K562 (cell line): Measurements from ENCODE around the gene DCP2. TPM values are rescaled to one million over a fixed set of nuclear protein-coding genes. Genes with fewer than 3 reads are reported as not detected.
A peak's percentile ranks its signal among the peaks of the same experiment; 100 is the strongest.

Experiments used
- ATAC-seq: fragments of 200-7000 bp; cut with Tn5 transposase; 3 replicates; pipeline ENCODE4 v1.9.1; 2020; ENCODE audit warnings: moderate library complexity
- BruUV-seq: library from RNA; stranded (reverse); fragments of 400-500 nt; replicated peaks from 2 replicates; lab custom pipeline; 2021; lab: Mats Ljungman, UMichigan
- CTCF ChIA-PET: fragments of 300-600 bp; formaldehyde crosslinking; extraction: SDS; loops from one replicate; lab custom pipeline; 2021; ENCODE audit warnings: low intra/inter-chr PET ratio; lab: Yijun Ruan, JAX
- POLR2A ChIA-PET: fragments of 300-600, 350-650 bp; sonication (Branson Sonifier 250); formaldehyde crosslinking; extraction: SDS; loops from one replicate; lab custom pipeline; 2021; ENCODE audit warnings: antibody characterized with exemption, inconsistent platforms; lab: Yijun Ruan, JAX
- DNase-seq, 4 experiments: peaks; one replicate each; pipeline versions ENCODE4 v3.0.0 to v3.0.0-alpha.2; 2011 to 2018; ENCODE audit warnings: low spot score in 3 of 4, mixed read lengths in 3 of 4; ENCODE audit errors: extremely low read depth in 1 of 4
- FAIRE-seq: peaks from 2 replicates; lab custom pipeline; 2011; peaks lifted over from hg19 to GRCh38; lab: Jason Lieb, UNC
- H2AFZ ChIP-seq: 2 replicates; pipeline ENCODE4 v1.6.0; 2011; ENCODE audit warnings: low read depth, low read length, control low read depth, inconsistent platforms
- H3K27ac ChIP-seq: fragments of 200-600 bp; 3 replicates; pipeline ENCODE4 v1.8.0; 2011; ENCODE audit warnings: low read depth, mild to moderate bottlenecking, control low read depth, inconsistent platforms, low read length, moderate library complexity, mixed read lengths; ENCODE audit errors: extremely low read depth
- H3K27me3 ChIP-seq, 2 experiments: fragments of 300-600 bp in 1 of 2; 2 replicates in 1 of 2; 3 replicates in 1 of 2; pipeline versions ENCODE4 v1.6.0 to v1.8.0; 2011; ENCODE audit warnings: inconsistent platforms in 2 of 2, low read length in 2 of 2, mild to moderate bottlenecking in 1 of 2, mixed read lengths in 1 of 2, moderate library complexity in 1 of 2; ENCODE audit not compliant: control insufficient read depth in 2 of 2, insufficient read depth in 2 of 2
- H3K36me3 ChIP-seq: fragments of 300-600 bp; 3 replicates; pipeline ENCODE4 v1.8.0; 2011; ENCODE audit warnings: mild to moderate bottlenecking, low read length, inconsistent platforms; ENCODE audit not compliant: control insufficient read depth, insufficient read depth
- H3K4me1 ChIP-seq, 2 experiments: fragments of 200-600 bp in 1 of 2; replicated peaks in 1 of 2; 2 replicates in 1 of 2; 3 replicates in 1 of 2; pipeline versions ENCODE4 v1.5.1 to v1.8.0; 2011; ENCODE audit warnings: inconsistent platforms in 2 of 2, low read length in 2 of 2, mild to moderate bottlenecking in 1 of 2, mixed read lengths in 1 of 2, moderate library complexity in 1 of 2; ENCODE audit not compliant: control insufficient read depth in 2 of 2, insufficient read depth in 2 of 2
- H3K4me2 ChIP-seq: 2 replicates; pipeline ENCODE4 v1.6.1; 2011; ENCODE audit warnings: low read length, control low read depth, inconsistent platforms, mixed read lengths; ENCODE audit not compliant: insufficient read depth
- H3K4me3 ChIP-seq: fragments of 200-600 bp; sonication (generic), shearing (Covaris generic); 2 replicates; pipeline ENCODE4 v1.5.1; 2016; ENCODE audit warnings: control low read depth, inconsistent platforms
- H3K79me2 ChIP-seq: fragments of 200-600 bp; 3 replicates; pipeline ENCODE4 v1.8.0; 2011; ENCODE audit warnings: low read length, inconsistent platforms; ENCODE audit not compliant: control insufficient read depth, insufficient read depth
- H3K9ac ChIP-seq, 2 experiments: 2 replicates each; pipeline versions ENCODE4 v1.6.0 to v1.6.1; 2011; ENCODE audit warnings: low read depth in 2 of 2, low read length in 2 of 2, control low read depth in 1 of 2, inconsistent platforms in 1 of 2, mild to moderate bottlenecking in 1 of 2, mixed read lengths in 1 of 2; ENCODE audit not compliant: insufficient read depth in 1 of 2
- H3K9me1 ChIP-seq: one replicate; pipeline ENCODE4 v1.6.0; 2011; ENCODE audit warnings: inconsistent platforms, mild to moderate bottlenecking, low read length, moderate library complexity; ENCODE audit not compliant: control insufficient read depth, insufficient read depth
- H3K9me3 ChIP-seq: replicated peaks from 2 replicates; pipeline ENCODE4 v1.5.1; 2011; ENCODE audit warnings: low read depth, low read length, inconsistent platforms; ENCODE audit not compliant: control insufficient read depth, insufficient read depth
- H4K20me1 ChIP-seq: replicated peaks from 2 replicates; pipeline ENCODE4 v1.6.1; 2011; ENCODE audit warnings: low read length, inconsistent platforms, mixed read lengths; ENCODE audit not compliant: control insufficient read depth, insufficient read depth
- CBFA2T3 ChIP-seq: fragments of 450-650 bp; IDR thresholded peaks from 2 replicates; pipeline ENCODE4 v1.6.1; 2017
- HNRNPLL ChIP-seq: fragments of 200-400 bp; formaldehyde crosslinking; IDR thresholded peaks from 2 replicates; pipeline ENCODE4 v1.6.1; 2017; ENCODE audit warnings: low read length, low read depth, mild to moderate bottlenecking; ENCODE audit not compliant: poor library complexity, severe bottlenecking
- MYC ChIP-seq, 2 experiments: fragments of 250-450 bp in 1 of 2; sonication (Bioruptor Pico) in 1 of 2; IDR thresholded peaks; 2 replicates each; pipeline versions ENCODE4 v1.5.1 to v1.6.1; 2012 to 2021; ENCODE audit warnings: low read depth in 2 of 2, borderline replicate concordance in 1 of 2, improper control_type of control experiment in 1 of 2, low read length in 1 of 2, mild to moderate bottlenecking in 1 of 2, moderate library complexity in 1 of 2
- RBBP5 ChIP-seq: fragments of 200-600 bp; sonication (generic); IDR thresholded peaks from 2 replicates; pipeline ENCODE4 v1.6.1; 2012; ENCODE audit warnings: borderline replicate concordance, mild to moderate bottlenecking, low read length, control low read depth, inconsistent platforms; ENCODE audit not compliant: insufficient read depth, poor library complexity, severe bottlenecking
- RBM34 ChIP-seq: fragments of 200-400 bp; formaldehyde crosslinking; IDR thresholded peaks from 2 replicates; pipeline ENCODE4 v1.6.1; 2018; ENCODE audit warnings: low read length, borderline replicate concordance; ENCODE audit not compliant: insufficient read depth
- SETDB1 ChIP-seq: IDR thresholded peaks from one replicate; pipeline ENCODE4 v1.6.1; 2012; ENCODE audit warnings: low read length, control low read depth, inconsistent platforms
- SIX5 ChIP-seq, 2 experiments: IDR thresholded peaks; 2 replicates each; pipeline ENCODE4 v1.6.1; 2011; ENCODE audit warnings: low read length in 2 of 2, borderline replicate concordance in 1 of 2, low read depth in 1 of 2, mild to moderate bottlenecking in 1 of 2, moderate library complexity in 1 of 2; ENCODE audit not compliant: insufficient read depth in 1 of 2
- SMARCA5 ChIP-seq: fragments of 450-650 bp; IDR thresholded peaks from 2 replicates; pipeline ENCODE4 v1.6.1; 2016
- STAT5A ChIP-seq: IDR thresholded peaks from 2 replicates; pipeline ENCODE4 v1.6.1; 2012; ENCODE audit warnings: low read length, inconsistent platforms, borderline replicate concordance
- ZBTB43 ChIP-seq: sonication (generic); formaldehyde crosslinking; IDR thresholded peaks from 2 replicates; pipeline ENCODE4 v1.8.0; 2023; ENCODE audit warnings: mild to moderate bottlenecking, missing genetic modification reagents
- ZC3H8 ChIP-seq: fragments of 450-650 bp; IDR thresholded peaks from 2 replicates; pipeline ENCODE4 v1.6.1; 2017
- ZFP1 ChIP-seq: fragments of 450-650 bp; formaldehyde crosslinking; IDR thresholded peaks from 2 replicates; pipeline ENCODE4 v1.4.0; 2020; ENCODE audit warnings: mild to moderate bottlenecking, mixed read lengths
- ZNF277 ChIP-seq: fragments of 250-450 bp; sonication (Bioruptor Pico); IDR thresholded peaks from 2 replicates; pipeline ENCODE4 v1.8.0; 2022; ENCODE audit warnings: inconsistent platforms, mild to moderate bottlenecking, moderate library complexity, borderline replicate concordance
- WGBS: fragments of 100-300 bp; shearing (Covaris generic); methylation state at CpG from one replicate; pipeline ENCODE4 v1.1.6; 2016; ENCODE audit warnings: low coverage, mixed read lengths; ENCODE audit not compliant: insufficient coverage; ENCODE audit errors: missing lambda C conversion rate; 5-methylcytosine and 5-hydroxymethylcytosine counted together
- in situ Hi-C: fragments of 300-500 bp; cut with MboI; formaldehyde crosslinking; loops from 4 replicates; pipeline ENCODE4 v1.15.0; 2018; ENCODE audit warnings: inconsistent platforms, mixed read lengths
- intact Hi-C: fragments of 100-400 bp; cut with micrococcal nuclease; formaldehyde crosslinking; loops from 2 replicates; pipeline ENCODE4 v1.14.2; 2022
- polyA plus RNA-seq, 8 experiments: library from polyadenylated mRNA; depleted of rRNA in 4 of 8; stranded (reverse) in 5 of 8; unstranded in 3 of 8; fragments of >200 nt; fragmentation: Nextera tagmentation in 2 of 8; fragmentation: Illumina TruSeq in 1 of 8; extraction: Ambion mirVana in 2 of 8; extraction: Trizol in 1 of 8; gene quantifications; 2 replicates each; pipeline versions ENCODE4 v1.2.1 to v1.2.3, GENCODE V29; 2011 to 2014; ENCODE audit warnings: inconsistent platforms in 1 of 8, missing spikeins in 1 of 8
- total RNA-seq, 7 experiments: library from RNA; depleted of rRNA in 6 of 7; stranded (reverse); fragments of >200 nt in 6 of 7; fragmentation: Illumina TruSeq in 2 of 7; extraction: Trizol in 2 of 7; gene quantifications; 2 replicates each; pipeline versions ENCODE4 v1.2.1 to v1.2.3, GENCODE V29; 2011 to 2021; ENCODE audit warnings: low replicate concordance in 1 of 7

DCP2 gene
- total and polyA plus RNA-seq, 9 of the 15 experiments (the other 6 are each of a cell fraction or from before 2014, with no cell fraction given), result 25.9 to 109 (median 46.7) TPM

GRCh38 chr5:113057557-113057984 lies 81.0 kb downstream of the DCP2 start (continued):
- no peak for TF ChIP-seq ZNF277 (CRISPR knock-in tag)
- TF ChIP-seq ZC3H8, result no peak
- no peak for TF ChIP-seq MYC (IDR thresholded peaks at IDR 0.05; ENCODE audit: low read depth, low read length)
- no peak for TF ChIP-seq MYC (CRISPR knock-in tag; IDR thresholded peaks at IDR 0.05; ENCODE audit: borderline replicate concordance, low read depth)
- TF ChIP-seq SIX5 (IDR thresholded peaks at IDR 0.05; ENCODE audit: borderline replicate concordance in 1 of 2, insufficient read depth in 1 of 2, low read depth in 1 of 2, low read length in 2 of 2), result no peak
- TF ChIP-seq STAT5A, result no peak
- TF ChIP-seq ZBTB43 (CRISPR knock-in tag), result no peak
- no peak for TF ChIP-seq RBBP5

DNA sequence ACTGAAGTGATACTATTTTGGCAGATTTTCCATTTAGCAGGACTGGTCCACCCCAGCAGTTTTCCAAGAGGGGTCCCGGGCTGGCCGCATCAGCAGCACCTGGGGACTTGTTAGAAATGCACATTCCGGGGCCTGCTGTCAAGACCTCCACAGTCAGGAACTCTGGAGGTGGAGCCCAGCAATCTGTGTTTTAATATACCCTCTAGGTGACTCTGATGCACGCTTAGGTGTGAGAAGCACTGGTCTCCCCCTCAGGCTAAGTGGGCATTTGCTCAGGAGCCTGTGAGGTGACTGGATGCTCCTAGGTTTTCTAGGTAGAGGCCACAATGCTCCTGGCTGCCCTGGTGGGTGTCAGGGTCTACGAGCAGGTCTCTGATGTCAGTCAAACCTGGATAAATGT lies 81.7 kb downstream of the DCP2 start:
- in situ Hi-C loops (no loop called here), intact Hi-C loops (no loop called here)
- WGBS, result 18% methylated on average over 5 of the region's 5 CpGs
- Histone ChIP-seq H3K9ac (no peak overlapping the region), H3K27me3 (peaks cover 5 to 17% of the 10 kb centered on the region in 2 experiments; a peak in 4 of 5 replicates), H3K9me1 (no peaks in the 10 kb centered on the region), H3K9me3 (no peaks in the 10 kb centered on the region), H3K4me1 (peaks cover 4 to 5% of the 10 kb centered on the region in 2 experiments; a peak in 3 of 5 replicates), H3K4me3 (no peak overlapping the region), H2AFZ (no peak overlapping the region), H3K36me3 (no peaks in the 10 kb centered on the region), H3K79me2 (no peaks in the 10 kb centered on the region), H3K4me2 (no peak overlapping the region), H4K20me1 (no peaks in the 10 kb centered on the region), H3K27ac (no peak overlapping the region)
- POLR2A ChIA-PET, result interaction anchor here (0.6 to 2.6 kb wide), 3 partner anchors 9 to 140 kb away, joined by 3 to 15 read pairs (median 4); no protein-coding TSS in a partner anchor
- ATAC-seq, result no peak
- no peak for TF ChIP-seq SMARCA5
- no peak for TF ChIP-seq SETDB1
- no peak for TF ChIP-seq ZFP1
- TF ChIP-seq CBFA2T3, result peak; percentile 74
- TF ChIP-seq RBM34, result no peak
- TF ChIP-seq HNRNPLL, result no peak
- BruUV-seq, result no TSS peak
- DNase-seq, result no peak
- FAIRE-seq, result peak; percentile 15
- CTCF ChIA-PET, result no interaction called here
